LNCaP clone FGC (cell line): ENCODE results near the gene ZCCHC7.

Experiments
- DNase-seq: peaks from one replicate; pipeline ENCODE4 v3.0.0-alpha.2; 2011; ENCODE audit warnings: low read depth
- H3K4me3 ChIP-seq: 2 replicates; pipeline ENCODE4 v1.5.1; 2011; ENCODE audit warnings: mild to moderate bottlenecking, low read depth, low read length, control low read depth
- CTCF ChIP-seq: IDR thresholded peaks from 2 replicates; pipeline ENCODE4 v1.5.1; 2012; ENCODE audit warnings: mild to moderate bottlenecking; ENCODE audit not compliant: control insufficient read depth, insufficient read depth; ENCODE audit errors: extremely low read depth

The ZCCHC7 gene

GRCh38 chr9:37370282-37370681, 249.9 kb downstream of the ZCCHC7 start:
- no peak for TF ChIP-seq CTCF
- no peak for DNase-seq
- no peak overlapping the region for H3K4me3 ChIP-seq

- DNase-seq = no peak
- no peak for TF ChIP-seq CTCF
Measured at GRCh38 chr9:37370968-37371563, 250.7 kb downstream of the ZCCHC7 start.

GRCh38 chr9:37371565-37372464, 251.4 kb downstream of the ZCCHC7 start:
- no peak overlapping the region for H3K4me3 ChIP-seq
- no peak for DNase-seq
- no peak for TF ChIP-seq CTCF

More at GRCh38 chr9:37370968-37371563, 250.7 kb downstream of the ZCCHC7 start:
- no peak overlapping the region for H3K4me3 ChIP-seq

- no peak for TF ChIP-seq CTCF
- DNase-seq = no peak
Measured at GRCh38 chr9:37372839-37373238, 252.5 kb downstream of the ZCCHC7 start.

GRCh38 chr9:37373621-37374020, 253.2 kb downstream of the ZCCHC7 start:
- DNase-seq = no peak
- TF ChIP-seq CTCF = no peak
- H3K4me3 ChIP-seq = no peak overlapping the region

More at GRCh38 chr9:37372839-37373238, 252.5 kb downstream of the ZCCHC7 start:
- no peak overlapping the region for H3K4me3 ChIP-seq

GRCh38 chr9:37374892-37375291, 254.5 kb downstream of the ZCCHC7 start:
- no peak overlapping the region for H3K4me3 ChIP-seq
- DNase-seq = no peak
- TF ChIP-seq CTCF = no peak
